Panc1 (cell line): Measurements from ENCODE around the gene GPR152. TPM values are rescaled to one million over a fixed set of nuclear protein-coding genes. Genes with fewer than 3 reads are reported as not detected.

Source experiments
- ATAC-seq: fragments of 200-7000 bp; cut with Tn5 transposase; 2 replicates; pipeline ENCODE4 v1.9.1; 2020; ENCODE audit warnings: mild to moderate bottlenecking, moderate library complexity
- BruUV-seq: library from RNA; stranded (reverse); fragments of 400-500 nt; replicated peaks from 2 replicates; lab custom pipeline; 2021; lab: Mats Ljungman, UMichigan
- CTCF ChIA-PET: fragments of 300-600 bp; sonication (Branson Sonifier 250); formaldehyde crosslinking; loops from one replicate; lab custom pipeline; 2022; ENCODE audit warnings: antibody characterized with exemption; lab: Charles Lee
- POLR2A ChIA-PET: fragments of 300-600 bp; sonication (Branson Sonifier 250); formaldehyde crosslinking; loops from one replicate; lab custom pipeline; 2022; ENCODE audit warnings: antibody characterized with exemption; lab: Charles Lee
- DNase-seq: peaks from one replicate; pipeline ENCODE4 v3.0.0-alpha.2; 2010; ENCODE audit warnings: low read depth, low spot score
- H3K27ac ChIP-seq: 2 replicates; pipeline ENCODE4 v1.5.1; 2011; ENCODE audit warnings: mild to moderate bottlenecking, low read length, inconsistent platforms
- H3K27me3 ChIP-seq: fragments of 200-500 bp; sonication (Bioruptor generic); 2 replicates; pipeline ENCODE4 v1.6.0; 2014; ENCODE audit warnings: low read length, inconsistent platforms; ENCODE audit not compliant: control insufficient read depth, insufficient read depth
- H3K36me3 ChIP-seq: fragments of 200-500 bp; sonication (Bioruptor generic); 2 replicates; pipeline ENCODE4 v1.5.1; 2014; ENCODE audit warnings: inconsistent platforms, mild to moderate bottlenecking, low read length, moderate library complexity; ENCODE audit not compliant: control insufficient read depth, insufficient read depth
- H3K4me1 ChIP-seq: 2 replicates; pipeline ENCODE4 v1.5.1; 2011; ENCODE audit warnings: inconsistent platforms, mild to moderate bottlenecking, low read length, moderate library complexity; ENCODE audit not compliant: control insufficient read depth, insufficient read depth
- H3K4me3 ChIP-seq, 2 experiments: 2 replicates each; pipeline ENCODE4 v1.5.1; 2011 to 2012; ENCODE audit warnings: low read depth in 2 of 2, low read length in 2 of 2, mild to moderate bottlenecking in 2 of 2, inconsistent platforms in 1 of 2, moderate library complexity in 1 of 2
- H3K9me3 ChIP-seq: fragments of 200-500 bp; sonication (Bioruptor generic); 2 replicates; pipeline ENCODE4 v1.5.1; 2014; ENCODE audit warnings: low read depth, mild to moderate bottlenecking, inconsistent platforms, low read length, moderate library complexity; ENCODE audit not compliant: control insufficient read depth, insufficient read depth
- POLR2AphosphoS5 ChIP-seq: IDR thresholded peaks from 2 replicates; pipeline ENCODE4 v1.6.1; 2012; ENCODE audit warnings: mild to moderate bottlenecking, low read depth, low read length, moderate library complexity
- SIN3A ChIP-seq: IDR thresholded peaks from 2 replicates; pipeline ENCODE4 v1.6.1; 2012; ENCODE audit warnings: low read depth, mild to moderate bottlenecking, low read length, moderate library complexity, borderline replicate concordance; ENCODE audit not compliant: insufficient read depth
- TCF7L2 ChIP-seq: IDR thresholded peaks from 2 replicates; pipeline ENCODE4 v1.6.1; 2011; ENCODE audit warnings: mild to moderate bottlenecking, low read depth, low read length, inconsistent platforms
- in situ Hi-C: cut with HindIII; loops from 2 replicates; pipeline ENCODE4 v1.10.0; 2016; ENCODE audit warnings: low sequenced_read_pairs, low pct_unique_long_range_greater_than_20kb
- intact Hi-C: fragments of 100-400 bp; cut with micrococcal nuclease; formaldehyde crosslinking; loops from one replicate; pipeline ENCODE4 v1.10.0; 2022; ENCODE audit not compliant: unreplicated experiment
- total RNA-seq: library from RNA; stranded (reverse); gene quantifications from one replicate; pipeline ENCODE4 v1.2.1, GENCODE V29; 2021; ENCODE audit not compliant: unreplicated experiment
- TF ChIP-seq, protein P1 (sequence below), 2 experiments: IDR thresholded peaks; 2 replicates each; pipeline ENCODE4 v1.6.1; 2011 to 2012; ENCODE audit warnings: low read depth in 2 of 2, control low read depth in 1 of 2, low read length in 1 of 2, mild to moderate bottlenecking in 1 of 2, moderate library complexity in 1 of 2; ENCODE audit not compliant: insufficient read depth in 1 of 2
- TF ChIP-seq, protein P2 (sequence below): fragments of 450-650 bp; IDR thresholded peaks from 2 replicates; pipeline ENCODE4 v1.5.1; 2017; ENCODE audit warnings: mild to moderate bottlenecking

Gene GPR152
- total RNA-seq, 1 experiment from 2014 or later: not detected

DNA sequence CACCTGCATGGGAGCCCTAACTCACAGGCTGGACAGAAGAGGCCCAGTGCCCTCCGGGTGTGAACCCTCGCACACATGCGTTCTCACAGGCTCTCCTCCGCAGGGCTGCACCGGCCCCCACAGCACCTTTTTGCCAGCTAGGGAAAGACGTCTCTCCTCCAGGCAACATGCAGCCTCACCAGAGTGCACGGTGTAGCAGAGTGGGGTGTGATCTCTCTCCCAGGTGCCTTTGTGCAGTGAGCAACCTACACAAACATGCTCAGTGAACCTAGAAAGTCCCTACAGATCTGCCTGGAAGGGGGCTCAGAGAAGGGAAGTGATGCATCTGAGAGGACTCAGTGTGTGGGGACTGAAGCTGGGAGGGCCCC, 40.8 kb downstream of the GPR152 start:
- H3K4me1 ChIP-seq: peaks cover 27% of the 10 kb centered on the region
- intact Hi-C loops: loop anchor here (5.0 kb wide), 1 partner anchor 96 kb away; the partner anchor contains the start of genes CDK2AP2 and PITPNM1
- TF ChIP-seq SIN3A (no peak), POLR2AphosphoS5 (no peak), TCF7L2 (no peak)
- TF ChIP-seq, protein P1, sequence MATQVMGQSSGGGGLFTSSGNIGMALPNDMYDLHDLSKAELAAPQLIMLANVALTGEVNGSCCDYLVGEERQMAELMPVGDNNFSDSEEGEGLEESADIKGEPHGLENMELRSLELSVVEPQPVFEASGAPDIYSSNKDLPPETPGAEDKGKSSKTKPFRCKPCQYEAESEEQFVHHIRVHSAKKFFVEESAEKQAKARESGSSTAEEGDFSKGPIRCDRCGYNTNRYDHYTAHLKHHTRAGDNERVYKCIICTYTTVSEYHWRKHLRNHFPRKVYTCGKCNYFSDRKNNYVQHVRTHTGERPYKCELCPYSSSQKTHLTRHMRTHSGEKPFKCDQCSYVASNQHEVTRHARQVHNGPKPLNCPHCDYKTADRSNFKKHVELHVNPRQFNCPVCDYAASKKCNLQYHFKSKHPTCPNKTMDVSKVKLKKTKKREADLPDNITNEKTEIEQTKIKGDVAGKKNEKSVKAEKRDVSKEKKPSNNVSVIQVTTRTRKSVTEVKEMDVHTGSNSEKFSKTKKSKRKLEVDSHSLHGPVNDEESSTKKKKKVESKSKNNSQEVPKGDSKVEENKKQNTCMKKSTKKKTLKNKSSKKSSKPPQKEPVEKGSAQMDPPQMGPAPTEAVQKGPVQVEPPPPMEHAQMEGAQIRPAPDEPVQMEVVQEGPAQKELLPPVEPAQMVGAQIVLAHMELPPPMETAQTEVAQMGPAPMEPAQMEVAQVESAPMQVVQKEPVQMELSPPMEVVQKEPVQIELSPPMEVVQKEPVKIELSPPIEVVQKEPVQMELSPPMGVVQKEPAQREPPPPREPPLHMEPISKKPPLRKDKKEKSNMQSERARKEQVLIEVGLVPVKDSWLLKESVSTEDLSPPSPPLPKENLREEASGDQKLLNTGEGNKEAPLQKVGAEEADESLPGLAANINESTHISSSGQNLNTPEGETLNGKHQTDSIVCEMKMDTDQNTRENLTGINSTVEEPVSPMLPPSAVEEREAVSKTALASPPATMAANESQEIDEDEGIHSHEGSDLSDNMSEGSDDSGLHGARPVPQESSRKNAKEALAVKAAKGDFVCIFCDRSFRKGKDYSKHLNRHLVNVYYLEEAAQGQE (IDR thresholded peaks at IDR 0.05; ENCODE audit: insufficient read depth in 1 of 2, low read depth in 2 of 2, low read length in 1 of 2): no peak
- TF ChIP-seq, protein P2, sequence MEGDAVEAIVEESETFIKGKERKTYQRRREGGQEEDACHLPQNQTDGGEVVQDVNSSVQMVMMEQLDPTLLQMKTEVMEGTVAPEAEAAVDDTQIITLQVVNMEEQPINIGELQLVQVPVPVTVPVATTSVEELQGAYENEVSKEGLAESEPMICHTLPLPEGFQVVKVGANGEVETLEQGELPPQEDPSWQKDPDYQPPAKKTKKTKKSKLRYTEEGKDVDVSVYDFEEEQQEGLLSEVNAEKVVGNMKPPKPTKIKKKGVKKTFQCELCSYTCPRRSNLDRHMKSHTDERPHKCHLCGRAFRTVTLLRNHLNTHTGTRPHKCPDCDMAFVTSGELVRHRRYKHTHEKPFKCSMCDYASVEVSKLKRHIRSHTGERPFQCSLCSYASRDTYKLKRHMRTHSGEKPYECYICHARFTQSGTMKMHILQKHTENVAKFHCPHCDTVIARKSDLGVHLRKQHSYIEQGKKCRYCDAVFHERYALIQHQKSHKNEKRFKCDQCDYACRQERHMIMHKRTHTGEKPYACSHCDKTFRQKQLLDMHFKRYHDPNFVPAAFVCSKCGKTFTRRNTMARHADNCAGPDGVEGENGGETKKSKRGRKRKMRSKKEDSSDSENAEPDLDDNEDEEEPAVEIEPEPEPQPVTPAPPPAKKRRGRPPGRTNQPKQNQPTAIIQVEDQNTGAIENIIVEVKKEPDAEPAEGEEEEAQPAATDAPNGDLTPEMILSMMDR: no peak
- H3K27ac ChIP-seq: no peak overlapping the region
- in situ Hi-C loops: no loop called here
- no peak; the same call in 1 of the 2 replicates for ATAC-seq
- H3K4me3 ChIP-seq: no peak overlapping the region
- ChIA-PET POLR2A (interaction anchor here (1.2 kb wide), 1 partner anchor 10 kb away, joined by 3 read pairs; the partner anchor contains the start of gene PPP1CA), CTCF (interaction anchor here (2.1 kb wide), 1 partner anchor 10 kb away, joined by 9 read pairs; the partner anchor contains the start of gene PPP1CA)
- DNase-seq: no peak
- no peaks in the 10 kb centered on the region for H3K27me3 ChIP-seq
- no peaks in the 10 kb centered on the region for H3K36me3 ChIP-seq
- H3K9me3 ChIP-seq: no peaks in the 10 kb centered on the region
- BruUV-seq: no TSS peak

DNA sequence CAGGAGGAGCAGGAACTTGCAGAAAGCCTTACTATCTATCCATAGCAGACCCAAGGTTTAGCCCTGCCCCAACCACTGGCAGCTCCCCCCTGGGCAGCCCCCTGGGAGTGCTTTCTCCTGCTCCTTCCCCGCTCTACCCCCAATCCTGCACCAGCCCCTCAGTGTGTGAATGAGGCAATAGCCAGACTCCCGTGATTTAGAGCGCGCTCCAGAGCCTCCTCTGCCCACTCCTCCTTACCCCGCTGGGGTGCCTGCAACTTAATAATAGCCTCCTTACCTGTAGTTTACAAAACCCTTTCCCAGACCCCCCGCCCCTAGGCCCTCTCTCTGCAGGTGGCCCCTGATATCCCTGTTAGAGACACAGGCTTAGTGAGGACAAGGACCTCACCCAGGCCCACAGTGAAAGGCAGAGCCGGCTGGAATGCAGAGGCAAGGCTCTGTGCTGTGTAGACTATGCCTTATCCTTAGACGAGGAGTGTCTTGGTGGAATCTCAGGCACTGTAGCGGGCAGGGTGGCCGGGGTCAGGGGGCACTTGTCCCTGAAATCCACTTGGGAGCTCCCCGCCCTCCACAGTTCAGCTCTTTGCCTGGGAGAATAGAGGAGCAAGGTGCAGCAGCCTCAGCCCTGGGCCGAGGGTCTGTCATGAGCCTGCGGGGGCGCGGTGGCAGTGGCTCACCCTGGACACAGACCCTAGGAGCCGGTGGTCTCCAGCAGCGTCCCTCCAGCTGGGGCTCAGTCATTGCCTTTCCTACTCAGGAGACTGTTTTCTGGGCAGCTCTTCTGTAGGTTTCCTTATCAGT, 41.3 kb downstream of the GPR152 start:
- H3K4me1 ChIP-seq: peaks cover 22% of the 10 kb centered on the region
- 0 out of 2 replicates have a peak, but pooled peaks have one; percentile 4 for TF ChIP-seq POLR2AphosphoS5
- TF ChIP-seq, protein P1 (IDR thresholded peaks at IDR 0.05; ENCODE audit: insufficient read depth in 1 of 2, low read depth in 2 of 2, low read length in 1 of 2): no peak
- no peaks in the 10 kb centered on the region for H3K9me3 ChIP-seq
- no TSS peak for BruUV-seq
- no peaks in the 10 kb centered on the region for H3K36me3 ChIP-seq
- DNase-seq (no peak), ATAC-seq (no peak)
- no peaks in the 10 kb centered on the region for H3K27me3 ChIP-seq
- intact Hi-C loops (loop anchor here (5.0 kb wide), 1 partner anchor 96 kb away; the partner anchor contains the start of genes CDK2AP2 and PITPNM1), in situ Hi-C loops (no loop called here)
- H3K4me3 ChIP-seq: no peak overlapping the region
- H3K27ac ChIP-seq: no peak overlapping the region
- ChIA-PET POLR2A (interaction anchor here (1.2 kb wide), 1 partner anchor 10 kb away, joined by 3 read pairs; the partner anchor contains the start of gene PPP1CA), CTCF (interaction anchor here (2.1 kb wide), 1 partner anchor 9 kb away, joined by 9 read pairs; the partner anchor contains the start of gene PPP1CA)
